OCI-LY3 (cell line): ENCODE measurements around the gene RPL10A.

Experiments
- H2AFZ ChIP-seq: fragments of 200-600, 300-600 bp; shearing (Covaris generic); 2 replicates; pipeline ENCODE4 v1.6.0; 2014; ENCODE audit warnings: antibody characterized with exemption, low read depth, low read length
- H3K27ac ChIP-seq: fragments of 200-600, 300-600 bp; sonication (generic); 2 replicates; pipeline ENCODE4 v1.5.1; 2014; ENCODE audit warnings: mild to moderate bottlenecking, low read length, moderate library complexity, mixed read lengths
- H3K27me3 ChIP-seq: fragments of 200-600, 300-600 bp; sonication (generic); 2 replicates; pipeline ENCODE4 v1.6.1; 2014; ENCODE audit warnings: low read depth, low read length, mixed read lengths
- H3K36me3 ChIP-seq: fragments of 200-600, 300-600 bp; sonication (generic); replicated peaks from 2 replicates; pipeline ENCODE3; 2014; ENCODE audit warnings: low read depth, low read length, mixed read lengths
- H3K4me1 ChIP-seq: fragments of 300-600, 200-600 bp; sonication (generic); 2 replicates; pipeline ENCODE4 v1.6.1; 2014; ENCODE audit warnings: low read length, mixed read lengths
- H3K4me2 ChIP-seq: fragments of 200-600, 300-600 bp; sonication (generic); 2 replicates; pipeline ENCODE4 v1.6.1; 2014; ENCODE audit warnings: low read length, mixed read lengths
- H3K4me3 ChIP-seq: fragments of 300-600, 200-600 bp; sonication (generic); 2 replicates; pipeline ENCODE4 v1.5.1; 2014; ENCODE audit warnings: antibody characterized with exemption, mild to moderate bottlenecking, low read length, moderate library complexity
- H3K79me2 ChIP-seq: fragments of 300-600, 200-600 bp; shearing (Covaris generic); 2 replicates; pipeline ENCODE4 v1.6.1; 2014; ENCODE audit warnings: mild to moderate bottlenecking, low read length, mixed read lengths
- H3K9ac ChIP-seq: fragments of 300-600, 200-600 bp; shearing (Covaris generic); 2 replicates; pipeline ENCODE4 v1.6.0; 2014; ENCODE audit warnings: mild to moderate bottlenecking, low read length, moderate library complexity
- H3K9me3 ChIP-seq: fragments of 200-600, 300-600 bp; shearing (Covaris generic); 2 replicates; pipeline ENCODE4 v1.6.1; 2014; ENCODE audit warnings: low read length, mixed read lengths; ENCODE audit not compliant: insufficient read depth
- H4K20me1 ChIP-seq: fragments of 200-600, 300-600 bp; sonication (generic); 2 replicates; pipeline ENCODE4 v1.6.1; 2016; ENCODE audit warnings: low read length, mixed read lengths; ENCODE audit not compliant: insufficient read depth
- CTCF ChIP-seq: fragments of 200-600, 300-600 bp; sonication (generic); IDR thresholded peaks from 2 replicates; pipeline ENCODE4 v1.5.1; 2014; ENCODE audit warnings: antibody characterized with exemption, low read length, low read depth
- EZH2phosphoT487 ChIP-seq: fragments of 200-600 bp; shearing (Covaris generic); IDR thresholded peaks from 2 replicates; pipeline ENCODE4 v1.6.1; 2018; ENCODE audit warnings: antibody characterized with exemption, mixed run types, low read depth

Gene RPL10A

GRCh38 chr6:35441642-35442041 lies 26.6 kb upstream of the RPL10A start:
- Histone ChIP-seq H3K9me3 (no peaks in the 10 kb centered on the region), H3K4me3 (no peak overlapping the region), H3K27ac (no peak overlapping the region), H3K4me2 (no peak overlapping the region), H3K4me1 (no peaks in the 10 kb centered on the region), H3K79me2 (no peaks in the 10 kb centered on the region), H3K36me3 (no peaks in the 10 kb centered on the region), H3K27me3 (no peaks in the 10 kb centered on the region), H2AFZ (no peak overlapping the region), H3K9ac (no peak overlapping the region), H4K20me1 (no peaks in the 10 kb centered on the region)
- TF ChIP-seq CTCF, result no peak
- no peak for TF ChIP-seq EZH2phosphoT487

DNA sequence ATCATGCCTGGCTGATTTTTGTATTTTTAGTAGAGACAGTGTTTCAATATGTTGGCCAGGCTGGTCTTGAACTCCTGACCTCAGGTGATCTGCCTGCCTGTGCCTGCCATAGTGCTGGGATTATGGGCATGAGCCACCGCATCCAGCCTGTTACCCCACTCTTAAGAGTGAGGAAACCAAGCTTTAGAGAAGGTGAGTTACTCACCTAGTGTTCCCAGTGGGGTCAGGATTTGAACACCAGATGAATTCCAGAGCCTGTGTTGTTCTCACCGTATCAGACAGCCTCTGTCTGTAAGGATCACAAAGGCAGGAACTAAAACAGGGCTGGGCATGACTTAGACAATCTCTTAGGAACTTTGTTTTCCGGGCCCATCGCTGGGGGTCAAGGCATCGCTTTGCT lies 25.5 kb upstream of the RPL10A start:
- Histone ChIP-seq H2AFZ (no peak overlapping the region), H4K20me1 (no peaks in the 10 kb centered on the region), H3K36me3 (no peaks in the 10 kb centered on the region), H3K4me3 (no peak overlapping the region), H3K27ac (no peak overlapping the region), H3K9ac (no peak overlapping the region), H3K9me3 (no peaks in the 10 kb centered on the region), H3K79me2 (no peaks in the 10 kb centered on the region), H3K4me1 (no peaks in the 10 kb centered on the region), H3K4me2 (no peak overlapping the region), H3K27me3 (no peaks in the 10 kb centered on the region)
- TF ChIP-seq CTCF (no peak), EZH2phosphoT487 (no peak)

- no peaks in the 10 kb centered on the region for H3K27me3 ChIP-seq
- H3K4me2 ChIP-seq, result no peak overlapping the region
- no peaks in the 10 kb centered on the region for H3K4me1 ChIP-seq
- no peak overlapping the region for H2AFZ ChIP-seq
- H3K27ac ChIP-seq, result no peak overlapping the region
- H3K9me3 ChIP-seq, result no peaks in the 10 kb centered on the region
- H3K9ac ChIP-seq, result no peak overlapping the region
- H3K79me2 ChIP-seq, result no peaks in the 10 kb centered on the region
- H3K4me3 ChIP-seq, result no peak overlapping the region
- H4K20me1 ChIP-seq, result no peaks in the 10 kb centered on the region
- TF ChIP-seq EZH2phosphoT487, result no peak
- no peak for TF ChIP-seq CTCF
- no peaks in the 10 kb centered on the region for H3K36me3 ChIP-seq
These were observed 24.7 kb upstream of the RPL10A start for GRCh38 chr6:35443341-35444030.

- no peak overlapping the region for H3K4me3 ChIP-seq
- H4K20me1 ChIP-seq, result no peaks in the 10 kb centered on the region
- H3K36me3 ChIP-seq, result no peaks in the 10 kb centered on the region
- peaks cover 12% of the 10 kb centered on the region for H3K27me3 ChIP-seq
- H3K4me1 ChIP-seq, result no peaks in the 10 kb centered on the region
- H3K9me3 ChIP-seq, result no peaks in the 10 kb centered on the region
- H3K4me2 ChIP-seq, result no peak overlapping the region
- no peak for TF ChIP-seq EZH2phosphoT487
- no peak for TF ChIP-seq CTCF
- no peak overlapping the region for H3K27ac ChIP-seq
- no peak overlapping the region for H3K9ac ChIP-seq
- H3K79me2 ChIP-seq, result no peaks in the 10 kb centered on the region
- H2AFZ ChIP-seq, result no peak overlapping the region
These were observed 22.5 kb upstream of the RPL10A start for GRCh38 chr6:35445691-35446090.
